ENCODE results near the gene COL13A1.

GRCh38 chr10:69813632-69814031 lies 11.9 kb downstream of the COL13A1 start:
- TF ChIP-seq CTCF (IDR thresholded peaks at IDR 0.05) (no peak), POLR2A (IDR thresholded peaks at IDR 0.05) (no peak)
